Kidney tubule cell (primary cell): ENCODE results near the gene SPTLC3.

ENCODE experiments used
- DNase-seq: peaks from one replicate; pipeline ENCODE4 v3.0.0-alpha.2; 2018; ENCODE audit warnings: low spot score

The SPTLC3 gene

DNA sequence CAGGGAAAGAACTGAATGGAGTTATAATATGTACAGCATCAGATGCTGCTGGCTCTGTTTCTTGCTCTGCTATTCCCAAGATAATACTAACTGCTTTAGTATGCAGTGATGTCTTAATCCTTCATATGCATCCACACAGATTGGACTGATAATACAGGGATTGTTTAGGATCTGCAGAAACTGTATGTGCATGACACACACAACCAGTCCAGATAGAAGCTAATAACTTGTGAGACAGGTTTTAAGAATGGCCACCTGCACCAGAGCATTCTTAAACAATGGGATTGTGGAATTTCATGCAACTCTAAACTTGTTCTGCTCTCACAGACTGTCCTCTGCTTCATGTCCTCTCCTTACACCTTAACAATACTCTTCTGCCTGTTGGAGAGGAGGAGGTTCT, 90.9 kb downstream of the SPTLC3 start:
- no peak for DNase-seq

DNA sequence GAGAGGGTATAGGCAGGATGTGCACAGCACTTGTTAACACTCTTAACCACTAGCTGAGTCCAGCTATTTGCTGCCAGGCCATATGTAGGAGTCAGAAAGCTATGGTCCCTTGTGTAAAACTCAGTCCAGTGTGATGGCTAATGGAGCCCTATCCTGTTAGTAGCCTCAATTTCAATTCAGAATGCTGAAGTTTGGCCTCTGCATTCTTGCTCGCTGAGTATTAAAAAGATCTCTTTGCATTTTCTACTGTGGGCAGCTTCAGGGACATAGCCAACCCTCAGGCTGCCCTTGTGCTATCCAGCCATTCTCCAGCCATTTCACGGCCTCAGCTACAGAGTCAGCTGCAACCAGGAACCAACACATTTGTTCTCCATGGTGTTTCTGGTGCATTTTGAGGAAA, 92.5 kb downstream of the SPTLC3 start:
- DNase-seq: no peak

DNA sequence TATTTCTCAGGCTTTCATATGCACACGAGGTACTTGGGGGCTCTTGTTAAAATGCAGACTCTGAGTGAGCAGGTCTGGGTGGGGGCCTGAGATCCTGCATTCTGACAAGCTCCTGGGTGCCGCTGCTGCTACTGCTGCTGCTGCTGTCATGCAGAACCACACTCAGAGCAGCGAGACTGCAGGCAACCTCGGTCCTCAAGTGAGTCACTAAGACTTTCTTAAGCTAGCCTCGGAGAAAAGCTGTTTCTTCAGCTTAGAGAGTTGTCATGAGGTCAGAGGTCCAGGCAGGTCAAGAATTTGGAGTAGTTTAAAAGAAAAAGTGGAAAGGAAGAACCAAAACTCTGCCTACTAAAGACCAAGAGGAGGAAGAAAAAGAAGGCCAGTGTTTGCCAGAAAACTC, 92.9 kb downstream of the SPTLC3 start:
- peak; percentile 35 for DNase-seq

DNA sequence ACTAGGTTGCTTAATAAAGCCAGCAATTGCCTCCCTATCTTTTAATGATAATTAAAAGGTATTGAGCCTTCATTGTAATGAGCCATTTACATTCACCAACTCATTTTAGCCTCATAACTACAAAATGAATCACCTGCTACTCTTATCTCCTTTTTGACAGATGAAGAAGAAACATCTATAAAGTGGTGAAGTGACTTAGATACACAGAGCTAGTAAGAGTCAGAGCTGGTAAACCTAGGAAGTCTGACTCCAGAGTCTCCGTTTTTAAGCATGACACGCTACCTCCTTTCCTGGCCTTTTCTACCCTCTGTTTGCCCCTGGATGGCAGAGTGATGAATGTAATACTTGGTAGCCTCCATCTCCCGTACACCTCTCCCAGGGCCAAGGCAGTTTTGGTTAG, 93.5 kb downstream of the SPTLC3 start:
- no peak for DNase-seq

DNA sequence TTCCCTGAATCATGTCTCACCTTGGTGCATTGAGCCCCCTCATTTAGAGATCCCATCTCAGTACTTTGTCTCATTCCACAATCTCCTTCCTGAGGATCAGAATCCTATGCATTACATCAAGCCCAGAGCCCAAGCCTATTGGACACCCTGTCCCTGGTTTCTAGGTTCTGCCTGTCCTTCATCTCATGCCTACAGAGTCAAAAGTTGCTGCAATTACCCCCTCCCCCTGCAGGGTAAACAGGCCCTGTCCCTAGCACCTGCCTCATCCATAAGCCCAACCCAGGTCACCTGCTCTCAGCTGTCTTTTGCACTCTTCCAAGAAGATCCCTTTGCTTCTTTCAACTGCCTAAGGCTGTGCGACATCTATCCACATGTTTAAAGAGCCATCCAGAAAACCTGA, 93.9 kb downstream of the SPTLC3 start:
- DNase-seq: no peak

DNA sequence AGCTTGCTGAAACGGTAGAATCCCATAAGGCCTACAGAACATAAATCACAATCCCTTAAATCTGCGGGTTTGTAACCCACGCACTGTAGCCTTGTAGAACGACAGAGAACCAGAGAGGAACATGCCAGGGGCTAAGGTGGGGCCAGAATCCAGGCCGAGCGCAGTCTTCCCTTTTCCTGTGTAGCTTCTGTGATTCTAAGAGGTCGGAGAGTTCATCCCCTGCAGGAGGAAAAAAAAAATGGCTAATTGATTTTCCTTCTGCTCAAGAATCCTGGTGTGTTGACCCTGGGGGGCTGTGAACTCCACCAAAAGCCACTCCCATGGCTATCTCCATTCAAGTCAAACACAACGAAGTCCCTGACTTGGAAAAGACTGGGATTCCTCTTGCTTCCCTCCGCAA, 96.3 kb downstream of the SPTLC3 start:
- no peak for DNase-seq

DNA sequence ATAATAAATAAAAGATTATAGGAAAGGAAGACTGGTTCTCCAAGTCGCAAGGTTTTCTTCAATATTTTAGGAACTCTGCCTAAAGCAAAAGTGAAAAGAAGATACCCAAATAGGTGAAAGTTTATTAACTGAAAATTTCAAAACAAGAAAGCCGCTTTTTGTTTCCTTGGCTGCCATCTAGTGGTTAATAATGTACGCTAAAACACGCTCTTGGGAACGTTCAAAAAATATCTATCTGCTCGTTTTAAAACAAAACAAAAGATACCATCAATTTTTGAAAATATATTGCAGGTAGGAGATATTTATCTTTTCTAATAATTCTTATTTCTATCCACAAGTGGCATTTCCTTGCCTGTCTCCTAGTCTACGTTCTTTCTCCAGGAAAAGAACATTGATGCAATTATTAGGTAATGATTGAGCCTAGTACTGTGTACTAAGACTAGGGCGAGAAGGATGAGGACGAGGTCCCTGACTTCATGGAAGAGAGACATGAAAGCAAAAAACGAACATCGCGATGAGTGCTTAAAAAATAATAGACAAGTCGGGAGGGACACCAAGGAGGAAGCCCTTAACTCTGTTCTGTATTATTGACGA, 97.2 kb downstream of the SPTLC3 start:
- peak; percentile 47 for DNase-seq

DNA sequence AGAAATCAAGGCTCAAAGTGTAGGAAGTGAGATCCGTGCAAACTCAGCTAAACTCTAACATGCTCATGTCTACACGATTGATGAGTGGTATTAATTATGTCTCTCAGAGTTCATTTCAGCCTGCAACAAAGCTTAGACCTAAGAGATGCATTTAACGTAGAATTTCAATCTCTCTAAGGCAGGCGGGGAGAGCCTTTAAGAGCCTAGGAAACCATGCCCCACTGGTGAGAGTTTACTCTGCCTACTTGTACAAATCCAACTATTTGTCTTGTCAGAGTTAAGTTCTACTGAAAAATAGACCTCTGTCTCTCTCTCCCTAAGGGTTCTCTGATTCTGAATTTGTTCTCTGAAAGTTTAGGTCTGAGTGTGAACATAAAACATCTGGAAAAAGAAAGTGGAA, 100.9 kb downstream of the SPTLC3 start:
- no peak for DNase-seq

DNA sequence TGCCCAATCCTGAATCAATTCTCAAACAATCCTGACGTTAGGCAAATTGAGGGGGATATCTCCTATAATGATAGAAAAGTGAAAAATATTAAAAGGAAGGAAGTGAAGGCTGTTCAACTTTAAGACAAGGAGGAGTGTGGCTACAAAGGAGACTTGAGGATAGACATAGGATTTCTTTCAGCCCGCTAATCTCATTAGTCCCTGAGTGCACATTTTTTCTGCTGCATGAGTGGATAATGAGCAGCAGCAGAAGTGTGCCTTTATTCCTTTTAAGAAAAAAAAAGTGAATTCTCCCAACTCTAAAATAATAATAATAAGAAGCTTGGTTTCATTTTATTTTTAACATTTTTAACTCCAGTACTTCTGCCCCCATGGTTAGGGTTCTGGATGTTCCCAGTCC, 102.0 kb downstream of the SPTLC3 start:
- DNase-seq: no peak

DNA sequence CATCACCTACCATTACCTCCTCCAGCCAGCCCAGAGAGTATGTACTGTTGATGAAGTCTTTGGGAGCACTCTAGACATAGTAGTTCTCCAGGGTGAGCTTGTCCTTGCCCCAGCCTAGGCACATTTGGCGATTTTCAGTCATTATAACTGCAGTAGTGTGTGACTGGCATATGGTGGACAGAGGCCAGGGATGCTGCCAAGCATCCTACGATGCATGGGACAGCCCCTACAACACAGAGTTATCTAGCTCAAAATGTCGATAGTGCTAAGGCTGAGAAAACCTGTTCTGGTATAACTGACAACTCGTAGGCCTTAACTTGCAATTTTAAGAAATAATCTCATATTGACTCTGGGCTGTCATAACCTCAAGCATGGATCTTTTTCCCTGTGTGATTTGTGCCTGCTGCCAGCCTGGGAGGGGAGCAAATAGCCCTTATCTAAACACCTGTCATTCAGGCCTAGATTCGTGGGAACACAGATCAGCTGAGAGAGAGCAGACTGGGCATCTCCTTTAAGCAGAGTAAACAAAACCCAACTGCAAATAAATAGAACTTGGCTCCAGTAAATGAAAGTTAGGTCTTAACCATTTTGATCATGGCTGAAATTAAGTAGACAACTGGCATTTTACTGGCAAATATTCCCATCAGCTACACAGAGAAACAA, 102.6 kb downstream of the SPTLC3 start:
- DNase-seq: no peak

DNA sequence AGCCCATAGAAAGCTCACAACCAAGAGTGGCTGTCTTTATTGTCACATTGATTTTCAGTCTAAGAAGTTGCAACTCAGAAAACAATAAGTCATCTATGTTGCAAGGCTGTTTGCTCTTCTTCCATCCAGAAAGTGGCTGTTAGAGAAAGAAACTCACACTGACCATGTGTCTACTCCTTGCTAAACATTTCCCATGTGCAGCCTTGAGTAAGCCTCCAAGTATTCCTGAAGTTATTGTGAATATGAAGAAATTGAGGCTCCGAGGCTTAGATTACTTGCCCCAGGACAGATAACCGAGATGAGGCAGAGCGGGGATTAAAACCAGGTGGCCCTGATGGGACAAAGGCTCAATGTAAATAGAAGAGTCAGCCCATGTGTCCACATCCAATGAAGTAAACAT, 105.0 kb downstream of the SPTLC3 start:
- no peak for DNase-seq

DNA sequence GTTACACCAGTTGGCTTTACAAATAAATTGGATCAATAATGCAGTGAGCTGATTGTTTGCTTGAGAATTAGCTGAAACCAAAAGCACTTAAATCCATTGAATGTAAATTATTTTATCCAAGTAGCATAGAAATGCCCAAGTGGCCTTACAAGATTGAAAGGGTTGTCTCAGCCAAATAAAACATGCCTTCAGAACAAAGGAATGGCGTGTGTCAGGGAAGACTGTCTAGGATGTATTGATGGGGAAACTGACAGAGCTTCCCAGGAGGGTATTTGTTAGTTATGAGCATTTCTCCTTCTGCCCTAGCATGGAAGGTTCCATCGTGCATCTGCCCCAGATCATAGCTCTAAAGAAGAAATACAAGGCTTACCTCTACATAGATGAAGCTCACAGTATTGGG, 108.4 kb downstream of the SPTLC3 start:
- DNase-seq: no peak

DNA sequence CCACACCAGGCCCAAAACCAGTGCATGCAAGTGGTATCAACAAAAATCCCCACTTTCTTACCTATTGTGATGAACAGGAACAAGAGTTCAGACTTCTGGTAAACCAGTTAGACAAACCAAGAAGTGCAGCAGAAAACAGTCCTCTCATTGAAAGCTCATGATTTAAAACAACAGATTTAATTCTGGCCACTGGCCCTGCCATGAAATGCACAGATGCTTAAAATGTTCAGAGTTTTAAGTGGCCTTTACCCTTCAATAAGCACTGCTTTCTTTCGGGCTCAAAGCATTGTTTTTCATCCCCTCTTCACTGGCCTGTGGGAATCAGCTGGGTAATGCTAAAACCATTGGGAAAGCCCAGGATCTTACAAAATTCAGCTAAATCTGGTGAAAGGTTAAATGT, 109.9 kb downstream of the SPTLC3 start:
- no peak for DNase-seq

DNA sequence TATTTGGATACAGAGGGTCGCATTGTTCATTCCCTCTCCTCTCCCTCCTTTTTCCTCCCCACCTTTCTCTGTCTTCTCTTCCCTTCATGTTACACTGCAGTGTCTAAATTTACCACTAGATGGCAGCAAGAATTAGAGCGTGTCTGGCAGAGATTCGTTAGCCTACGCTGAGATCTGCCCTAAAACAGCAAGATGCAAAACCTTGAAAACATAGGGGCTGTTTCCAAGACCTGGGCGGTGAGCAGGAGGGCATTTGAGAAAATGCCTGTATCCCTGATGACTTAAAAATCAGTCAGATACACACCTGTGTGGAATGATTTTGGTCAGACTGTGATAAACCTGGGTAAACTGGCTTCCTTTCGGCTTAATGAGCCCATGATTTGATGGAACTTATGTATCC, 110.8 kb downstream of the SPTLC3 start:
- DNase-seq: peak; percentile 71

DNA sequence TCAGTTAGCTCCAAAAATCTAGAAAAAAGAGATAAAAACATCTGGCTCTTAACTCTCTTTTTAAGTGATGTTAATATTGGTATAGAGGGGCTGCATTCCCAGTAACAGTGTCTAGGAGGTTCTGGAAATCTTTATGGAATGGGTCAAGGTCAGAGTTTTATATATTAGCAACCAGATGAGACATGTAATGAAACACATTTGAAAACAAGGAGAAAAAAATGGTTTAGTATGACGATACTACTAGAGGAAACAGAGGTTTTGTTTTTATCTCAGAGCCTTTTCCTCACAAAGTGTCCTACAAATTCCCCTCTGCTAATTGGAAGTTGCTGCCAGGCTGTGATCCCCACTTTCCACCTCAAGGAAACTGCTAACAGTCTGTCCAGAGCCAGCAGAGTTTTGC, 111.7 kb downstream of the SPTLC3 start:
- no peak for DNase-seq

DNA sequence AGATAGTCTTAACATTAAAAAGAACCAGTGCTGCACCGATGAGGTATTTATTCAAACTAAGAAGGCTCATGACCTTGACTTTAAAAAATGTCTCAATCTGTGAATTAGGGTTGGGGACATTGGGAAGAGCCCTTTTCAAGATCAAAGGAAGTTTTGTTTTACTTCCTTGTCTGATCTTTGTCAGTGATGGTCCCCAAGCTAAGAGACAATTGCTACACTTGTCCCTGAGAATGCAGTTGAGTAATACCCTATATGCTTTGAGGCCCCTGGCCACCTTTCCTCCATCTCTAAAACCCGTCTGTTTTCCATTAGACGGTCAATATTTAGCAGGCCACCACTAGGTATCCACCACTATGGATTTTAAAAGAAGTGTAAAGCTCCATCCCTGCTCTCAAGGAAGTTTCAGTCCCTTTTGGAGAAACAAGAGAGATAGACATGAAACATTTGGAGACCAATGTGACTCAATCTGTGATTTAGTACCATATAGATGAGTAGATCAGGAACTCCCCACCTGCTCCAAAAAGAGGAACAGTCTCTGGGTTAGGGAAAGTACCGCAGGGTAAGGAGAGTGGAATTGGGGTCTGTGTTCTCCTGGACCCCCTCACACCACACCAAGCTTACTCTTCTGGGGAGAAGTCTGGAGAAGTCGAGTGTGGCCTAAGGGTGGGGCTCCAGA, 113.2 kb downstream of the SPTLC3 start:
- DNase-seq: no peak

DNA sequence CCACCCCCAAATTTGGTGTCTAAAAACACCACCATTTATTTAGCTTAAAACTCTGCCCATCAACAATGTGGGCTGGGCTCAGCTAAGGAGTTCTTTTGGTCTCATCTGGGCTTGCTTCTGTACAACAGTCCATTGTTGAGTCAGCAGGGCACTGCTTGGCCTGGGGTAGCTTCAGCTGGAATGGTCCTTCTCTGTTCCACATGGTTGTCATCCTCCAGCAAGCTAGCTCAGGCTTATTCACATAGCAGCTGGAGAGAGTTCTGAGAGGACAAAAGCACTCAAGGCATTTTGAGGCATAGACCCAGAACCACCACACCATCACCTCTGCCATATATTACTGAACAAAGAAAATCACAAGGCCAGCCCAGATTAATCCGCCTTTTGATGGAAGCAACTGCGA, 116.7 kb downstream of the SPTLC3 start:
- no peak for DNase-seq

DNA sequence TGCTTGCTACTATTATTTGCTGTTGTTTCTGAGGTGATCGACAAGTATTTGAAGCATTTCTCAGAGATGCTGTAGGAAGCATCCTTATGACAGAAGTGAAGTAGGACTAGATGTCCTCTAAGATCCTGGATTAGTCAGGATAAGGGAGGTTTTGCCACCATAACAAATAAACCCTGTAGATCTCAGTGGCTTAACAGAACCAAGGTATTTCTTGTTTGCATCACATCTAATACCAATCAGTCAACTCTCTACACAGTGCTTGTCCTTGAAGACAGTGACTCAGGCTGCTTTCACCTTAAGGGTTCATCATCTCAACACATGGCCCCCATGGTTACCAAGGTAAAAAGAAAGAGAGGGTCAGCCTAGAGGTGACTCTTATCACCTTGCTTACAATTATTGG, 119.4 kb downstream of the SPTLC3 start:
- DNase-seq: no peak

DNA sequence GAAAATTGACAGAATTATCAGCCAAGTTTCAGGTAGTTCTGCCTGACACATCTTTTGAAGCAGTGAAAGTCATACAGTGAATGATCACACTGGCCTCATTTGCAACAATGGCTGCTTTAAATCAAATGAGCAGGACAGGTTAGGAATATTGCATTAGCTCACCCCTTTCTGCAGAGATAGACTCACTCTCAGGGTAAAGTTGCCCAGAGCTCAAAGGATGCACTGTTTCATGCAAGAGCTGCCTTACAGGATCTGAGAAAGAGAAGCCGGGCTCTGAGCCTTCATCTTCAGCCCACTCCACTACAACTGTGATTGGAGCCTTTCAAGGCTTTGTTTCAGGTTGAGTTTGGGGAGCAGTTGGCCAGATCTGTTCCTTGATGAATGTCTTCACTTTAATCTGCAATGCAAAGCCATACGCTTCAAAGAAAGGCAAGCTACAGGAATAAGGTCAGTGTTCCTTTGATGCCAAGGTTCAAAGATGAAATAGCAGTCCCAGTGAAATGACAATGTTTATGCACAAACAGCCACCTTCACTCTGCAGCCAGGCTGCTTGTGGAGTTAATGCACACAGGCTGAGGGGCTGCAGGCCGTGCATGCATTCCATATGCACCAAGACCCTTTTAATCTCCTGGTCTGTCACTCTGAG, 121.4 kb downstream of the SPTLC3 start:
- DNase-seq: no peak

DNA sequence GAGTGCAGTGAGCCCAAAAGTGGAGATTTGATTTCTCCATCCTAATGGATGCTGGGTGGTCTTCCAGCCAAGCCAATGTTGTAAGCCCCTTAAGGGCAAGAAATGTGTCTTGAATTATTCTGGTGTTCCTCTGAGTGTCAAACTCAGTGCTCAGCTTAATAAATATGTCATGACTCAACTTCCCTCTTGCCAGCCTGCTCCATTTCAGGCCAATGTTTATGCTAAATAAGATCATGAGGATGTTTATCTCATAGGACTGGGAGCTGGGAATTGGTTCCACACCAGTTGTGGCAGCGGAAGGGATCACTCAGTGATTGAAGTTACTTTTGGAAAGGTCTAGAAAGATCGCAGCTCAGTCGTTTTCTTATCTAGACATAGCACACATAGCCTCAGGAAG, 121.9 kb downstream of the SPTLC3 start:
- no peak for DNase-seq

DNA sequence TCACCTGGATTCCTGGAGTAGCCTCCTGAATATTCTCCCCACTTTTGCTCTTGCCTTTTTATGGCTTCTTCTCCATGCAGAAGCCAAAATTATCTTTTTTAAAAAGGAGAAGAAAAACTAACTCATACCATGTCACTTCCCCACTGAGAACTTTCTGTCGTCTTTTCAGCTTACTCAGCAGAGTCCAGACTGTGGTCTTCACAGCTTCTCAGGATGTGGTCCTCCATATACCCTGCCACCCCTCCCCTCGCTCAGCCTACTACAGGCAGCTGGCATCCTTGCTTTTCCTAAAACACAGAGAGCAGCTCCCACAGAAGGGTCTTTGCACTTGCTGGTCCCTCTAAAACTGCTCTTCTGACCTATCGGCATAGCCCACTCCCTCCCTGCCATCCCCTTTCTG, 122.9 kb downstream of the SPTLC3 start:
- no peak for DNase-seq

DNA sequence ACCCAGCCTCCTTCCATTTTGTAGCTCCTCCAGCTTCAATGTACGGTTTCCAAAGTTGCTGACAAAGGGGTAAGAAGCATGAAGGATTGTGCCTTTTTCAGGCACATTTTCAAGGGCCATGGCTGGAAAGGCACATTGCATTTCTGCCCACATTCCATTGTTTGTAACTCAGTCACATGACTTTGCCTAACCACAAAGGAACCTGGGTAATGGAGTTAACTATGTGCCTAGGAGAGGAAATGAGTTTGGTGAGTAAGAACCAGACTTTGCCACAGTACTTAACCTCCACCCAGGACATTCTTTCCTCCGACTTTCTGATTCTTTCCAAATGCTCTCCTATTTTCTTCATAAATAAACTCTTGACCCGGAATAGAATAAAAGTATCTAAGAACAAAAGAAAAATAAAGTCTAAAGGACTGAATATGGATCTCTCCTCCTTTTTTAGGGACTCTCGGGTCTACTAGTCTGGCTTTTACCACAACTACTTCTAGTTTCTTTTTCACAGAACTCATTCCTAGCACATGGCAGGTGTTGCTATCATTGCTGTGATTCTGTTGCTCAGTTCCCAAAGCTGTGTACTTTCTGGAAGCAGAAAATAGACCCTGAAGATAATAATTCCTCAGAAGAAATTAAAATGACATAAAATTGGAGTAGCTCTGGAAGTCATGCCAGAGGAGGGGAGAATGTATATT, 130.8 kb downstream of the SPTLC3 start:
- peak; percentile 47 for DNase-seq

DNA sequence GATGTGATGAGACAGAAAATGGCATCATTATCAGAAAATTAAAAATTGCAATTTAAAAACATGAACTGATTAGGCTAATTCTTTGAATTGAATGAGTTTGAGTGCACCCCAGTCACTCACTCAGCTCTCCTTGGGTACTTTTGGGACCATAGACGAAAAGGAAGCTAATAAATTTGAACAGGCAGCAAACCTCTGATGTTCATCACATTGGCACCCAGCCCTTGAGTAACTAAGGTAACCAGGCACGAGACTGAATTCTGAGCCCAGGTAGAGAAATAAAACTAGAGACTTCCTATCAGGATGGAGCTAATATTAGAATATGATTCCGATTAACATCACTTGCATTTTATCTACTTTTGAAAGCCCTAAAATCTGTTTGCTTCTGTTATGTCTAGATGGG, 131.4 kb downstream of the SPTLC3 start:
- no peak for DNase-seq
